Activated naive CD8-positive, alpha-beta T cell treated with anti-CD3 and anti-CD28 coated beads for 36 hours (primary cell): ENCODE results near the gene THSD7B. TPM values are rescaled to one million over a fixed set of nuclear protein-coding genes. Genes with fewer than 3 reads are reported as not detected.
"Not testable (repeated sequence)": the region's sequence is repeated elsewhere in the genome, so short reads cannot be mapped to it uniquely, and the experiment has no call there.

Source experiments
- DNase-seq: peaks from one replicate; pipeline ENCODE4 v3.0.0; 2021
- H3K27ac Mint-ChIP-seq: one replicate; pipeline ENCODE4 v1.8.0; 2022; ENCODE audit warnings: mild to moderate bottlenecking, moderate library complexity, mixed read lengths
- H3K27me3 Mint-ChIP-seq: one replicate; pipeline ENCODE4 v1.8.0; 2022; ENCODE audit warnings: mild to moderate bottlenecking, mixed read lengths
- H3K36me3 Mint-ChIP-seq: one replicate; pipeline ENCODE4 v1.8.0; 2021; ENCODE audit warnings: mild to moderate bottlenecking, mixed read lengths
- H3K4me1 Mint-ChIP-seq: one replicate; pipeline ENCODE4 v1.8.0; 2021; ENCODE audit warnings: mixed read lengths
- H3K4me3 Mint-ChIP-seq: one replicate; pipeline ENCODE4 v1.8.0; 2022; ENCODE audit warnings: mild to moderate bottlenecking, moderate library complexity, mixed read lengths
- H3K9me3 Mint-ChIP-seq: one replicate; pipeline ENCODE4 v1.8.0; 2022; ENCODE audit warnings: mixed read lengths
- total RNA-seq, 2 experiments: library from RNA; stranded (reverse); gene quantifications; one replicate each; pipeline ENCODE4 v1.2.3, GENCODE V29; 2021

Gene THSD7B
- total RNA-seq, 2 experiments from 2014 or later: not detected

DNA sequence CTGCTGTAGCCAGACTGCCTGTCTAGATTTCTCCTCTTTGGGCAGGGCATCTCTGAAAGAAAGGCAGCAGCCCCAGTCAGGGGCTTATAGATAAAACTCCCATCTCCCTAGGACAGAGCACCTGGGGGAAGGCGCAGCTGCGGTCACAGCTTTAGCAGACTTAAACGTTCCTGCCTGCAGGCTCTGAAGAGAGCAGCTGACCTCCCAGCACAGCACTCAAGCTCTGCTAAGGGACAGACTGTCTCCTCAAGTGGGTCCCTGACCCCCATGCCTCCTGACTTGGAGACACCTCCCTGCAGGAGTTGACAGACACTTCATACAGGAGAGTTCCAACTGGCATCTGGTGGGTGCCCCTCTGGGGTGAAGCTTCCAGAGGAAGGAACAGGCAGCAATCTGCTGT lies 336.5 kb downstream of the THSD7B start:
- not testable (repeated sequence) for DNase-seq, H3K36me3 Mint-ChIP-seq, H3K4me1 Mint-ChIP-seq, H3K27me3 Mint-ChIP-seq, H3K27ac Mint-ChIP-seq, H3K4me3 Mint-ChIP-seq
- peaks cover 12% of the 10 kb centered on the region for H3K9me3 Mint-ChIP-seq

DNA sequence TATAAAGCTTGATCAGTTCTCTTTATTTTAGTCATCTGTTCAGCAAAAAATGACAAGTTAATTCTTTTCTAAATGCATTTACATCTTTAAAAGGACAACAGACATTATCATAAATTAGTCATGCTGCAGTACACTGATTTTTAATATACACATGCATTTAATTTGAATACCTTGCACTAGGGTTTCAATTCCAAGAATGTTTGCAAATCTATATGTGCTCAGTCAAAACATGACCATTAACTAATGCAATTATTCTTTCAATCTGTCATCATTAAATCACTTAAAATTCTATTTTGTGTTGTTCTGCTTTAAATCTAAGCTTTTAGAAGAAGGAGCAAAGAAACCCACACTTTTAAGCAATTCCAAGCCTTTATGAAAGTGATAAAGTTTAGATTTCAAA lies 342.6 kb downstream of the THSD7B start:
- Mint-ChIP-seq H3K27ac (no peak overlapping the region), H3K4me3 (no peak overlapping the region), H3K9me3 (peaks cover 7% of the 10 kb centered on the region), H3K27me3 (no peaks in the 10 kb centered on the region), H3K4me1 (no peaks in the 10 kb centered on the region), H3K36me3 (no peaks in the 10 kb centered on the region)
- DNase-seq: no peak

DNA sequence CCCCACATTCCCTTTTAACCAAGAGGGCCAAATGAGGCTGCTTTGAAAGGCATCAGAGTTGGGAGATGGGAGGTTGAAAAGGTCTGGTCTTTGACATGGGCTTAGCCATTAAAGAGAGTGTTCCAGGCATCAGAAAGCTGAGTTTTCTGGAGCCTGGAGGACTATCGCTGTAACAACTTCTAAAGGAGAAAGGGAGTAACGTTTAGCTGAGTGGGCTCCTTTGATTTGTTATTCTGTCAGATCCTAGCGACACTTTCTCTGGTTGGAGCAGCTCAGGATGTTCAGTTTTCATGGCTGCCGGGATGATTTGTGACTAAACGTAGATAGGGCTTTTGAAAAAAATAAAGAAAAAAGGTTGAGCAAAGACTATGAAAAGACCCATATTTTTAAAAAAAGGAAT lies 346.6 kb downstream of the THSD7B start:
- H3K36me3 Mint-ChIP-seq: no peaks in the 10 kb centered on the region
- H3K27ac Mint-ChIP-seq: no peak overlapping the region
- no peaks in the 10 kb centered on the region for H3K4me1 Mint-ChIP-seq
- no peak for DNase-seq
- H3K4me3 Mint-ChIP-seq: no peak overlapping the region
- no peaks in the 10 kb centered on the region for H3K27me3 Mint-ChIP-seq
- no peaks in the 10 kb centered on the region for H3K9me3 Mint-ChIP-seq

- Mint-ChIP-seq H3K27ac (no peak overlapping the region), H3K4me1 (no peaks in the 10 kb centered on the region), H3K27me3 (no peaks in the 10 kb centered on the region), H3K4me3 (no peak overlapping the region), H3K9me3 (no peaks in the 10 kb centered on the region), H3K36me3 (no peaks in the 10 kb centered on the region)
- no peak for DNase-seq
Observed at GRCh38 chr2:137115081-137115794, 349.9 kb downstream of the THSD7B start.

DNA sequence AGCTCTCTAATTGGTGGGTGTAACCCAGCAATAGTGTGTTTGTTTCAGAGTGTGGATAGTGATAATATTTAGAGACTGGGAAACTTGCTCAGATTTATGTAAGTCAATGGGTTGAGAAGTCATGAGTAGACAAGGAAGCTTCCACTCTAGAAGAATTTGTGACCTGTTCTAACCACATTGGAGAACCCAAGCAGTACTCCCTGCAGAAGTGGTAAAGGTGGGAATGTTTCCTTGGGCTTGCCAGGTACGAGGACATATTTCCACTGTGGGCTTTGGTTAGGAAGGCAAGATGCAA lies 350.4 kb downstream of the THSD7B start:
- Mint-ChIP-seq H3K4me1 (no peaks in the 10 kb centered on the region), H3K27ac (no peak overlapping the region), H3K27me3 (no peaks in the 10 kb centered on the region), H3K36me3 (no peaks in the 10 kb centered on the region), H3K4me3 (no peak overlapping the region), H3K9me3 (no peaks in the 10 kb centered on the region)
- DNase-seq: no peak

DNA sequence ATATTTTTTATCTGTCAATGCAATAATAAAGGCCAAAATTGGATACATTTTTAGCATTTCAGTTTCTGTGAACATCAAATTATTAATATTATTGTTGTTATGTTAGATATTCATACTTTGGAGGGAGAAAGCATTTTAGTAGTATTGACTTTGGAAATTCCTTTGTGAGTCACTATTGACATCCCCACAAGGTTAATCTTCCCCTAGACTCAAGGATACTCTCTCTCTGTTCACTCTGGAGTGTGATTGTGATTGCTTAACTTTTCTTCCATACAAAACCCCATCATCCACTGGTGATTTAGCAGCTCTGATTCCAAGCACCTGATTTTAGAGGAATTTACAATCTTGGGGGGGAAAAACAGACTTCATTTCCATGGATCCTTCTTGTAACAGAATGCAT lies 352.0 kb downstream of the THSD7B start:
- H3K27me3 Mint-ChIP-seq: no peaks in the 10 kb centered on the region
- no peaks in the 10 kb centered on the region for H3K9me3 Mint-ChIP-seq
- no peak overlapping the region for H3K4me3 Mint-ChIP-seq
- DNase-seq: no peak
- no peaks in the 10 kb centered on the region for H3K36me3 Mint-ChIP-seq
- no peaks in the 10 kb centered on the region for H3K4me1 Mint-ChIP-seq
- no peak overlapping the region for H3K27ac Mint-ChIP-seq

DNA sequence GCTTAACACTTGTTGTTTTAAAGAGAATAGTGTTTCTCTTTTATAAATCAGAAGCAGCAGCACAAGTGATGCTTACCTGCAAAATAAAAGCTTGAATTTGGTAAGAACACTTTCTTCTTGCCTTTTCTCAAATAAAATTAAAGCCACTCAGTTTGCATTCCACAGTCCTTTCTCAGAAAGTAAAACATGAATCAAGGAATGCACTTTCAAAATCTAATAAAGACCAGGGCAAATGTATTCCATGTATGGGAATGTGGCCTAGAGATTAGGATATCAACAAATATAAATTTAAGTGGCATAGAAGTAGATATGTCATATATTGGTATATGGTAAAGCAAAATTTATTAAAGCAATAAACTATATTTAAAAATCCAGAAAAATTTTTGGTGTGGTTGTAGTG lies 352.8 kb downstream of the THSD7B start:
- Mint-ChIP-seq H3K27ac (no peak overlapping the region), H3K36me3 (no peaks in the 10 kb centered on the region), H3K4me3 (no peak overlapping the region), H3K9me3 (no peaks in the 10 kb centered on the region), H3K27me3 (no peaks in the 10 kb centered on the region), H3K4me1 (no peaks in the 10 kb centered on the region)
- no peak for DNase-seq

- Mint-ChIP-seq H3K27ac (no peak overlapping the region), H3K9me3 (no peaks in the 10 kb centered on the region), H3K4me1 (no peaks in the 10 kb centered on the region), H3K4me3 (no peak overlapping the region), H3K36me3 (no peaks in the 10 kb centered on the region), H3K27me3 (no peaks in the 10 kb centered on the region)
- no peak for DNase-seq
Observed at GRCh38 chr2:137123226-137123625, 357.9 kb downstream of the THSD7B start.

- no peak for DNase-seq
- no peak overlapping the region for H3K27ac Mint-ChIP-seq
- peaks cover 3% of the 10 kb centered on the region for H3K27me3 Mint-ChIP-seq
- H3K9me3 Mint-ChIP-seq: peaks cover 7% of the 10 kb centered on the region
- no peak overlapping the region for H3K4me3 Mint-ChIP-seq
- H3K36me3 Mint-ChIP-seq: no peaks in the 10 kb centered on the region
- H3K4me1 Mint-ChIP-seq: no peaks in the 10 kb centered on the region
Observed at GRCh38 chr2:137133225-137133624, 367.9 kb downstream of the THSD7B start.

DNA sequence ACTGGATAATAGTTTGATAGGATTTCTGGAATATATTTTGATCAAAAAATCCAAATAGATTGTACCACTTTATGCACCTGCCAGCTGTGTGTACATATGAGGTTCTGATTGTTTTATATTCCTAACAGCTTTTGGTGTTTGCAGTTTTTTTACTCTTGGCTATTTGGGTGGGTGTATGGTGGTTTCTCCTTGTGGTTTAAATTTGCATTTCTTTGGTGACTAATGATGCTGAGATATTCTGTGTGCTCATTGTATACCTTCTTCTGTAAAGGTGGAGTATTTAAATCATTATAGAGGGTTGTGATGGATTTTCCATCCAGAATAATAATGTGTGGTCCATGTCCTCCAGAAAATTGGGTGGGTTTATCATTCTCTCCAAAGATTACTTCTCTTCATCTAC lies 372.9 kb downstream of the THSD7B start:
- no peak for DNase-seq
- H3K27ac Mint-ChIP-seq: no peak overlapping the region
- no peak overlapping the region for H3K4me3 Mint-ChIP-seq
- peaks cover 3% of the 10 kb centered on the region for H3K27me3 Mint-ChIP-seq
- H3K4me1 Mint-ChIP-seq: no peaks in the 10 kb centered on the region
- H3K9me3 Mint-ChIP-seq: peaks cover 5% of the 10 kb centered on the region
- no peaks in the 10 kb centered on the region for H3K36me3 Mint-ChIP-seq

DNA sequence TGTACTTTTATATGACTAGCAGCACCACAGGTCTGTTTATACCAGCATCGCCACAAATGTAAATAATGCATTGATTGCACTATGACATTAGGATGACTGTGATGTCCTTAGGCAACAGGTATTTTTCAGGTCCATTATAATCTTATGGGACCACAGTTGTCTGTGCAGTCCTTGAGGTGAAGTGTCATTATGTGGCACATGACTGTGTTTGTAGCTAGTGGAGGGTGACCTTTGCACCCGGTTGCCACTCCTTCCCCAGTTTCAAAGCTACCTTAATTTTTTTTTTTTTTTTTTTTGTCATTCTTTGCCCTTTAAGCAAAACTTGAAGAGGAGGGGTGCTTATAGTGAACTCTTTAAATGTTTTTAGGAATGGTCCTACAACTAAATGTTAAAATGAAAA lies 386.4 kb downstream of the THSD7B start:
- no peak for DNase-seq
- H3K4me1 Mint-ChIP-seq: no peaks in the 10 kb centered on the region
- H3K9me3 Mint-ChIP-seq: no peaks in the 10 kb centered on the region
- no peaks in the 10 kb centered on the region for H3K36me3 Mint-ChIP-seq
- no peak overlapping the region for H3K4me3 Mint-ChIP-seq
- H3K27ac Mint-ChIP-seq: no peak overlapping the region
- H3K27me3 Mint-ChIP-seq: no peaks in the 10 kb centered on the region

GRCh38 chr2:137154946-137155345 lies 389.6 kb downstream of the THSD7B start:
- Mint-ChIP-seq H3K27me3 (no peaks in the 10 kb centered on the region), H3K36me3 (no peaks in the 10 kb centered on the region), H3K4me3 (no peak overlapping the region), H3K27ac (no peak overlapping the region), H3K4me1 (no peaks in the 10 kb centered on the region), H3K9me3 (no peaks in the 10 kb centered on the region)
- DNase-seq: no peak

GRCh38 chr2:137155356-137156104 lies 390.2 kb downstream of the THSD7B start:
- no peaks in the 10 kb centered on the region for H3K36me3 Mint-ChIP-seq

DNA sequence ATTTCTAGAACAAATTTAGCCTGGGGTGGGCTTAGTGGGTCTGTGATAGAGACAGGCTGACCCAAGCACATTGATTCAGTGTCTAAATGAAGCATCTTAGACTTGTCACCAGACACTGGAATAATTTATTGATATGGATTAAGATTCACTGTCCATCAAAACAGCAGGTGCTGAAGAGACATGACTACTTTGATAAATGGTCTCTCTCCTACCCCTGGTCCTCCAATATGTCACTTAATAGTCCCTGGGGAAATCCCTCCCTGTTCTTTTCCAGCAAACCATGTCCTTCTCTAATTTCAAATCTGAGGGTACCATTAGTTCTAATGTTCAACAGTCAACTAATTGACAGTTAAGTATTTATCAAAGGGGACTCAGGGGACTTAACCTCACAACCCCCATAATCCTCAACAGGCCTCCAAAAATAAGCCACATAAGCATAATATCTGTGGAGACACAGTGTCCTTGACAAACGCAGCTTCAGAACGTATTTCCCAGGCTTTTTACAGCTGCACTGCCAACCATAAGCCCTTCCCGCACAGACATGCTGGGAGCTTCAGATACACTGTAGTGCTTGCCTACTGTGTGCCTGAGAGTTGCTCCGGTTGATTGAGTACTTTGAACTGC lies 391.0 kb downstream of the THSD7B start:
- no peaks in the 10 kb centered on the region for H3K27me3 Mint-ChIP-seq
- no peaks in the 10 kb centered on the region for H3K4me1 Mint-ChIP-seq
- H3K27ac Mint-ChIP-seq: no peak overlapping the region

More at GRCh38 chr2:137155356-137156104, 390.2 kb downstream of the THSD7B start:
- H3K27ac Mint-ChIP-seq: no peak overlapping the region
- H3K4me1 Mint-ChIP-seq: no peaks in the 10 kb centered on the region
- H3K4me3 Mint-ChIP-seq: no peak overlapping the region
- H3K9me3 Mint-ChIP-seq: no peaks in the 10 kb centered on the region
- DNase-seq: no peak
- H3K27me3 Mint-ChIP-seq: no peaks in the 10 kb centered on the region

GRCh38 chr2:137157851-137158250 lies 392.5 kb downstream of the THSD7B start:
- H3K36me3 Mint-ChIP-seq: no peaks in the 10 kb centered on the region
- DNase-seq: no peak
- no peak overlapping the region for H3K27ac Mint-ChIP-seq
- H3K9me3 Mint-ChIP-seq: no peaks in the 10 kb centered on the region
- H3K27me3 Mint-ChIP-seq: no peaks in the 10 kb centered on the region
- no peaks in the 10 kb centered on the region for H3K4me1 Mint-ChIP-seq
- H3K4me3 Mint-ChIP-seq: no peak overlapping the region

More for the DNA sequence above, 391.0 kb downstream of the THSD7B start:
- Mint-ChIP-seq H3K36me3 (no peaks in the 10 kb centered on the region), H3K9me3 (no peaks in the 10 kb centered on the region), H3K4me3 (no peak overlapping the region)
- no peak for DNase-seq

- Mint-ChIP-seq H3K4me1 (no peaks in the 10 kb centered on the region), H3K27ac (no peak overlapping the region), H3K36me3 (no peaks in the 10 kb centered on the region), H3K9me3 (peaks cover 4% of the 10 kb centered on the region), H3K27me3 (no peaks in the 10 kb centered on the region), H3K4me3 (no peak overlapping the region)
- DNase-seq: no peak
Observed at GRCh38 chr2:137161250-137161649, 395.9 kb downstream of the THSD7B start.
